ENCODE results near the gene SH3BP4.

GRCh38 chr2:235031686-235032373 is 80.0 kb downstream of the SH3BP4 start:
- TF ChIP-seq CTCF (IDR thresholded peaks at IDR 0.05; ENCODE audit: insufficient read depth, low read length, poor library complexity, severe bottlenecking): no peak
- no peak for TF ChIP-seq EZH2phosphoT487 (conservative IDR thresholded peaks at IDR 0.05; ENCODE audit: low read length)

All from SU-DHL-6 (cell line).